H1 (cell line): ENCODE data around the gene IRF2BP1. TPM values are rescaled to one million over a fixed set of nuclear protein-coding genes. Genes with fewer than 3 reads are reported as not detected.

Experiments used
- CTCF ChIA-PET: fragments of 300-600 bp; sonication (Branson Sonifier 250); formaldehyde crosslinking; loops from one replicate; lab custom pipeline; 2021; ENCODE audit not compliant: partially characterized antibody; lab: Charles Lee
- POLR2A ChIA-PET: fragments of 300-600 bp; sonication (Branson Sonifier 250); formaldehyde crosslinking; loops from one replicate; lab custom pipeline; 2021; ENCODE audit warnings: inconsistent platforms; ENCODE audit not compliant: partially characterized antibody; lab: Charles Lee
- DNase-seq, 2 experiments: peaks; one replicate each; pipeline versions ENCODE4 v3.0.0 to v3.0.0-alpha.2; 2010 to 2022; ENCODE audit warnings: low spot score in 2 of 2, low read depth in 1 of 2, mixed read lengths in 1 of 2
- FAIRE-seq: peaks from 2 replicates; lab custom pipeline; 2011; peaks lifted over from hg19 to GRCh38; lab: Jason Lieb, UNC
- H2AFZ ChIP-seq: 2 replicates; pipeline ENCODE4 v1.8.1; 2012; ENCODE audit warnings: low read length, inconsistent platforms
- H2AK5ac ChIP-seq: 2 replicates; pipeline ENCODE4 v1.6.1; 2013; ENCODE audit warnings: low read depth, low read length
- H2BK120ac ChIP-seq: replicated peaks from 2 replicates; pipeline ENCODE3; 2013; ENCODE audit warnings: low read depth, low read length, inconsistent platforms
- H2BK12ac ChIP-seq: 2 replicates; pipeline ENCODE4 v1.6.1; 2013; ENCODE audit warnings: low read depth, low read length
- H2BK15ac ChIP-seq: 2 replicates; pipeline ENCODE4 v1.6.1; 2013; ENCODE audit warnings: low read length
- H2BK20ac ChIP-seq: 2 replicates; pipeline ENCODE4 v1.6.1; 2013; ENCODE audit warnings: low read length
- H2BK5ac ChIP-seq: 2 replicates; pipeline ENCODE4 v1.6.1; 2013; ENCODE audit warnings: low read depth, low read length
- H3K14ac ChIP-seq: 2 replicates; pipeline ENCODE4 v1.6.1; 2013; ENCODE audit warnings: inconsistent platforms; ENCODE audit not compliant: insufficient read length
- H3K18ac ChIP-seq: 2 replicates; pipeline ENCODE4 v1.6.1; 2013; ENCODE audit warnings: low read length; ENCODE audit errors: extremely low read depth
- H3K23ac ChIP-seq: 2 replicates; pipeline ENCODE4 v1.6.1; 2013; ENCODE audit warnings: inconsistent platforms; ENCODE audit not compliant: insufficient read length
- H3K23me2 ChIP-seq: 2 replicates; pipeline ENCODE4 v1.6.1; 2013; ENCODE audit warnings: low read depth, low read length
- H3K27ac ChIP-seq: 2 replicates; pipeline ENCODE4 v1.6.1; 2011; ENCODE audit warnings: low read depth, low read length, inconsistent platforms
- H3K27me3 ChIP-seq, 4 experiments: replicated peaks in 1 of 4; 1 replicate in 1 of 4; 2 replicates in 3 of 4; pipeline versions ENCODE4 v1.6.1 to v1.8.1; 2011 to 2013; ENCODE audit warnings: low read length in 3 of 4, mild to moderate bottlenecking in 3 of 4, inconsistent platforms in 2 of 4, mixed read lengths in 2 of 4, moderate library complexity in 1 of 4; ENCODE audit not compliant: control insufficient read depth in 3 of 4, insufficient read depth in 3 of 4; ENCODE audit errors: extremely low read depth in 1 of 4
- H3K36me3 ChIP-seq, 4 experiments: 2 replicates each; pipeline versions ENCODE4 v1.6.1 to v1.8.1; 2011 to 2013; ENCODE audit warnings: mild to moderate bottlenecking in 4 of 4, low read length in 3 of 4, moderate library complexity in 2 of 4, control low read depth in 1 of 4, inconsistent platforms in 1 of 4; ENCODE audit not compliant: insufficient read depth in 4 of 4, control insufficient read depth in 2 of 4
- H3K4ac ChIP-seq: replicated peaks from 2 replicates; pipeline ENCODE3; 2013; ENCODE audit warnings: low read length, low read depth, mixed read lengths, inconsistent platforms; ENCODE audit not compliant: insufficient read length
- H3K4me1 ChIP-seq, 4 experiments: replicated peaks in 1 of 4; 1 replicate in 1 of 4; 2 replicates in 3 of 4; pipeline versions ENCODE4 v1.6.1 to v1.8.1; 2011 to 2013; ENCODE audit warnings: low read length in 3 of 4, inconsistent platforms in 2 of 4, mixed read lengths in 1 of 4; ENCODE audit not compliant: insufficient read depth in 4 of 4, control insufficient read depth in 3 of 4
- H3K4me2 ChIP-seq, 2 experiments: 2 replicates each; pipeline versions ENCODE4 v1.6.1 to v1.8.1; 2011 to 2013; ENCODE audit warnings: low read depth in 2 of 2, low read length in 2 of 2, control low read depth in 1 of 2, inconsistent platforms in 1 of 2, mild to moderate bottlenecking in 1 of 2; ENCODE audit not compliant: insufficient read depth in 1 of 2
- H3K4me3 ChIP-seq, 4 experiments: fragments of 200-600, 300-600 bp in 1 of 4; sonication (generic), shearing (Covaris generic), sonication (Bioruptor Twin) in 1 of 4; 2 replicates each; pipeline versions ENCODE4 v1.5.1 to v1.8.1; 2011 to 2016; ENCODE audit warnings: low read length in 4 of 4, low read depth in 3 of 4, control low read depth in 2 of 4, inconsistent platforms in 2 of 4, mild to moderate bottlenecking in 2 of 4, mixed read lengths in 1 of 4, moderate library complexity in 1 of 4; ENCODE audit not compliant: insufficient read depth in 2 of 4; ENCODE audit errors: extremely low read depth in 1 of 4
- H3K56ac ChIP-seq: replicated peaks from 2 replicates; pipeline ENCODE3; 2013; ENCODE audit warnings: low read depth, mild to moderate bottlenecking, mixed read lengths, low read length, inconsistent platforms; ENCODE audit not compliant: insufficient read length
- H3K79me1 ChIP-seq: 2 replicates; pipeline ENCODE4 v1.6.1; 2013; ENCODE audit warnings: low read depth, low read length, control low read depth
- H3K79me2 ChIP-seq, 2 experiments: 2 replicates each; pipeline versions ENCODE4 v1.6.1 to v1.8.1; 2012 to 2013; ENCODE audit warnings: low read length in 2 of 2, mild to moderate bottlenecking in 2 of 2, inconsistent platforms in 1 of 2; ENCODE audit not compliant: insufficient read depth in 2 of 2, control insufficient read depth in 1 of 2
- H3K9ac ChIP-seq, 4 experiments: replicated peaks in 1 of 4; 1 replicate in 1 of 4; 2 replicates in 3 of 4; pipeline versions ENCODE4 v1.6.1 to v1.8.1; 2011 to 2013; ENCODE audit warnings: low read depth in 3 of 4, low read length in 3 of 4, control low read depth in 2 of 4, mild to moderate bottlenecking in 2 of 4, moderate library complexity in 2 of 4, inconsistent platforms in 1 of 4; ENCODE audit errors: extremely low read depth in 1 of 4
- H3K9me3 ChIP-seq, 2 experiments: 2 replicates each; pipeline versions ENCODE4 v1.6.1 to v1.8.1; 2012 to 2013; ENCODE audit warnings: mild to moderate bottlenecking in 2 of 2, moderate library complexity in 2 of 2, control low read depth in 1 of 2, inconsistent platforms in 1 of 2, low read depth in 1 of 2, low read length in 1 of 2, mixed read lengths in 1 of 2; ENCODE audit not compliant: insufficient read depth in 2 of 2
- H4K20me1 ChIP-seq, 2 experiments: replicated peaks in 1 of 2; 2 replicates each; pipeline versions ENCODE3 to v1.8.1; 2011 to 2013; ENCODE audit warnings: inconsistent platforms in 2 of 2, low read length in 2 of 2, mild to moderate bottlenecking in 1 of 2; ENCODE audit not compliant: insufficient read depth in 2 of 2, control insufficient read depth in 1 of 2
- H4K5ac ChIP-seq: 2 replicates; pipeline ENCODE4 v1.6.1; 2013; ENCODE audit warnings: low read length, low read depth, mixed read lengths, inconsistent platforms; ENCODE audit not compliant: insufficient read length
- H4K8ac ChIP-seq: 2 replicates; pipeline ENCODE4 v1.8.0; 2013; ENCODE audit warnings: mild to moderate bottlenecking, moderate library complexity, low read length, inconsistent platforms; ENCODE audit not compliant: insufficient read depth; ENCODE audit errors: extremely low read depth
- H4K91ac ChIP-seq: replicated peaks from 2 replicates; pipeline ENCODE3; 2013; ENCODE audit warnings: low read length, mixed read lengths, inconsistent platforms; ENCODE audit not compliant: insufficient read length
- CEBPB ChIP-seq: IDR thresholded peaks from 2 replicates; pipeline ENCODE4 v1.6.1; 2012; ENCODE audit warnings: low read depth, low read length
- E2F6 ChIP-seq: IDR thresholded peaks from 2 replicates; pipeline ENCODE4 v1.6.1; 2012; ENCODE audit warnings: inconsistent platforms
- SIX5 ChIP-seq: IDR thresholded peaks from 2 replicates; pipeline ENCODE4 v1.6.1; 2011; ENCODE audit warnings: mild to moderate bottlenecking, low read depth, low read length
- TAF1 ChIP-seq: IDR thresholded peaks from 2 replicates; pipeline ENCODE4 v1.6.1; 2011; ENCODE audit warnings: mild to moderate bottlenecking, low read depth, low read length
- WGBS, 2 experiments: shearing (Covaris generic) in 1 of 2; methylation state at CpG; one replicate each; pipeline versions ENCODE4 v1.1.6 to v1.1.7; 2013 to 2015; ENCODE audit warnings: low lambda C conversion rate in 2 of 2, mixed read lengths in 2 of 2, inconsistent platforms in 1 of 2, low coverage in 1 of 2, missing lambda C conversion rate in 1 of 2; ENCODE audit not compliant: insufficient replicate concordance in 2 of 2, insufficient coverage in 1 of 2, insufficient read length in 1 of 2; ENCODE audit errors: extremely low coverage in 1 of 2, missing lambda C conversion rate in 1 of 2; 5-methylcytosine and 5-hydroxymethylcytosine counted together
- polyA plus RNA-seq, 7 experiments: library from polyadenylated mRNA; depleted of rRNA in 3 of 7; stranded (reverse) in 5 of 7; unstranded in 2 of 7; fragments of >200 nt in 5 of 7; fragments of 200-250 nt in 2 of 7; gene quantifications; 1 replicate in 5 of 7; 2 replicates in 1 of 7; 4 replicates in 1 of 7; pipeline versions ENCODE4 v1.2.1 to v1.2.3, GENCODE V29; 2011 to 2013; ENCODE audit warnings: missing spikeins in 2 of 7, mixed read lengths in 2 of 7
- total RNA-seq: library from RNA; stranded (reverse); fragmentation: NEBNext Ultra II Directional; extraction: Animal tissue kit (Norgen Biotek cat#: 25700); gene quantifications from 2 replicates; pipeline ENCODE4 v1.2.1, GENCODE V29; 2021

Gene IRF2BP1
- total and polyA plus RNA-seq, 2 of the 8 experiments (the other 6 are each of a cell fraction or from before 2014, with no cell fraction given): 12.1 to 24.4 TPM

GRCh38 chr19:45862271-45862563 lies 23.7 kb downstream of the IRF2BP1 start:
- Histone ChIP-seq H2BK20ac (no peak overlapping the region), H2BK12ac (no peak overlapping the region), H3K79me2 (peaks cover 3 to 73% of the 10 kb centered on the region in 2 experiments; a peak in 2 of 4 replicates), H3K27me3 (no peaks in the 10 kb centered on the region; a peak in 1 of 7 replicates), H2AFZ (0 out of 2 replicates have a peak overlapping the region, but pooled peaks have one; percentile 8), H3K9me3 (no peaks in the 10 kb centered on the region), H4K8ac (no peak overlapping the region), H3K9ac (peak overlapping the region in 3 of 4 experiments; percentile 81 to 86 (median 84); a peak in 6 of 7 replicates), H3K14ac (no peak overlapping the region), H3K4ac (peak overlapping the region; percentile 17), H2BK120ac (no peak overlapping the region), H3K4me2 (peak overlapping the region; percentile 73 to 87), H3K27ac (peak overlapping the region; percentile 90), H3K4me3 (peak overlapping the region; percentile 76 to 99 (median 86)), H3K18ac (peak overlapping the region; percentile 68; the same call in 1 of the 2 replicates), H3K36me3 (peaks cover 0 to 9% (median 7%) of the 10 kb centered on the region in 4 experiments; a peak in 5 of 8 replicates), H3K56ac (peak overlapping the region; percentile 70), H3K23me2 (peaks cover 16% of the 10 kb centered on the region), H3K4me1 (peaks cover 0 to 18% (median 8%) of the 10 kb centered on the region in 4 experiments; a peak in 6 of 7 replicates), H3K23ac (no peak overlapping the region), H2BK5ac (peak overlapping the region; percentile 89; the same call in 1 of the 2 replicates), H4K91ac (no peak overlapping the region), H2AK5ac (peak overlapping the region; percentile 4; the same call in 1 of the 2 replicates), H4K5ac (peak overlapping the region; percentile 2), H3K79me1 (peaks cover 12% of the 10 kb centered on the region; the same call in 1 of the 2 replicates), H4K20me1 (peaks cover 2 to 8% of the 10 kb centered on the region in 2 experiments), H2BK15ac (no peak overlapping the region; the same call in 1 of the 2 replicates)
- 10% methylated on average over 11 of the region's 11 CpGs; no CpG with 5 or more reads in 1 of the 2 experiments for WGBS, 2 experiments
- ChIA-PET CTCF (interaction anchor here (1.4 kb wide), 1 partner anchor 9 kb away, joined by 3 read pairs; no protein-coding TSS in a partner anchor), POLR2A (interaction anchor here (1.5 to 13.7 kb wide), 4 partner anchors 8 to 46 kb away, joined by 4 to 277 read pairs (median 34); partner anchors contain the start of genes IRF2BP1 and RSPH6A)
- FAIRE-seq (no peak), DNase-seq (no peak)
- TF ChIP-seq E2F6: no peak
- TF ChIP-seq TAF1: no peak
- no peak for TF ChIP-seq SIX5
- no peak for TF ChIP-seq CEBPB
